GM21390 (cell line): ENCODE results near the gene CDKN2D.
"Not testable (repeated sequence)": the region's sequence is repeated elsewhere in the genome, so short reads cannot be mapped to it uniquely, and the experiment has no call there.

Source experiments
- ATAC-seq: cut with Tn5 transposase; IDR thresholded peaks from one replicate; pipeline ENCODE4 v1.9.1; 2021; ENCODE audit not compliant: unreplicated experiment

Gene CDKN2D

DNA sequence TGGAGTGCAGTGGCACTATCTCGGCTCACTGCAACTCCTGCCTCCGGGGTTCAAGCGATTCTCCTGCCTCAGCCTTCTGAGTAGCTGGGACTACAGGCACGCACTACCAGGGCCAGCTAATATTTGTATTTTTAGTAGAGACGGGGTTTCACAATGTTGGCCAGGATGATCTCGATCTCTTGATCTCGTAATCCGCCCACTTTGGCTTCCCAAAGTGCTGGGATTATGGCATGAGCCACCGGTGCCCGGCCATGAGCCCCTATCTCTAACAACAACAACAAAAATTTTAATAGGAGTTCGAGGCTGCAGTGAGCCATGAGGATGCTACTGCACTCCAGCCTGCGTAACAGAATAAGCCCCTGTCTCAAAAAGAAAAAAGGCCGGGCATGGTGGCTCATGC is 13.3 kb upstream of the CDKN2D start:
- no peak for ATAC-seq

DNA sequence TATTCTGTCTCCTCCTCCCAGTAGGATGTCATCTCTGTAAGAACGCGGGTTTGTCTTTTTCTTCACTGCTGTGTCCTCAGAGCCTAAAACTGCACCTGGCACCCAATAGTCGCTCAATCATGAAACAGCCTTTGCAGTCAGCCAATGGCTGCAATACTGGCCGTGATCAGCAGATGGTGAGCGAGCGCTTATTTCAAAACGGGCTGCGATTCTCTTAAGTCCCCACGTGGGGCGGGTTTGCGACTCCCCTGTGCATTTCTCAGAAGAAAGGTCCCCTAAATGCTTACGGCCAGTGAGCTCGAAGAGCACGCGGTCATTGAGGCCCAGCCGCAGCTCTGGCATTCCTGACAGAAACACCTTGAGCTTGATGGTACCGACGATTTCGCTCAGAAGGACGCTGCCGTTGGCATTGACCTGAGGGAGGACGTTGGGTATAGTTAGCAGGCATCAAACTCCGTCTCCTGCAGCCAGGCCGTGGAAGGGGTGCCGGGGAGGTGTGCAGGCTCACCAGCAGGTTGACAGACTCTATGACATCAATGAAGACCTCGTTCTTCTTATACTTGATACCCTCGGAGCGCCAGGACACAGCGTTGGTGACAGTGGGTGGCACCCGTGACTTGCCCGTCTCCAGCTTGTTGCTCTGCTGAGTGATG is 12.3 kb upstream of the CDKN2D start:
- ATAC-seq: no peak

- no peak for ATAC-seq
Measured at GRCh38 chr19:10577951-10578350, 9.2 kb upstream of the CDKN2D start.

DNA sequence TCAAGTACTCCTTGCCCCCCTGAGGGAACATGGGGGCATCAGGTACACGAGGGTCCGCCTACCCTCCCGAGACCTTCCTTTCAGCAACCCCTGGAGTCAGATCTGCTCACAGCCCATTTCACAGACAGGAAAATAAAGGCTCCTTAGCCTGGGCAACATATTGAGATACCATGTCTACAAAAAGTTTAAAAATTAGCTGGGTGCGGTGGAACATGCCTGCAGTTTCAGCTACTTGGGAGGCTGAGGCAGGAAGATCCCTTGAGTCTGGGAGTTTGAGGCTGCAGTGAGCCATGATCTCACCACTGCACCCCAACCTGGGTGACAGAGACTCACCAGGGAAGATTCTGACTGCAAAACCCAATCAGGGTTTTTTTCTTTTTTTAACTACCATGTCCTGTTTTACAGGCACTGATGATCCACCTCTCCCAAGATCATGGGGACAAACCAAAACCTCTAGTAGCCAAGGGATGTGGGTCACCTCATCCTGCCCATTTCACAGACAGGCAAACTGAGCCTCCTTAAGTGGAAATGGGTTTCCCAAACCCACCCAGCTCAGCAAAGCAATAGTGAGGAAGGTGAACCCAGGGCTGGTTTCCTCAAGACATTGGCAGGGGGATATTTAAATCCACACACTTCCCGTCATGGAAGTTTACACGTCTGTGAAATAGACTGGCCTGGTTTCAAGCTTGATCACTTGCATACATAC is 6.4 kb upstream of the CDKN2D start:
- no peak for ATAC-seq

DNA sequence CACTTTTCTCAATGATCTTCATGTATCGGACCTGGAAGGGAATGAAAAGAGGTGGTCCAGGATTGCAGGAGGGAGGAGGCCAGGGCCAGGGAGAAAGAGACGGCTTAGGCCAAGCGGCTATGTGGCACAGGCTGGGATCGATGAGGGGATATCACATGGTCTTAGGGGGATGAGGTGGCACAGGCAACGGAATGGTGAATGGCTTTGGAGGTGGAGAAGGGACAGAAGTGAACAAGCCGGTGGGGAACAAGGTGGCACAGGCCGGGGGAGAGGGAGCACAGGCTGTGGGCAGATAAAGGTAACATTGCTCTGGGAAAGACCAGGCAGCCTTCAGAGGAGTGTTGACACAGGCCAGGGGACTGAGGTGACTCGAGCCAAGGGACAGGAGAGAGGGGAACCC is 5.7 kb upstream of the CDKN2D start:
- no peak for ATAC-seq

- ATAC-seq: not testable (repeated sequence)
Measured at GRCh38 chr19:10573793-10574192, 5.0 kb upstream of the CDKN2D start.

DNA sequence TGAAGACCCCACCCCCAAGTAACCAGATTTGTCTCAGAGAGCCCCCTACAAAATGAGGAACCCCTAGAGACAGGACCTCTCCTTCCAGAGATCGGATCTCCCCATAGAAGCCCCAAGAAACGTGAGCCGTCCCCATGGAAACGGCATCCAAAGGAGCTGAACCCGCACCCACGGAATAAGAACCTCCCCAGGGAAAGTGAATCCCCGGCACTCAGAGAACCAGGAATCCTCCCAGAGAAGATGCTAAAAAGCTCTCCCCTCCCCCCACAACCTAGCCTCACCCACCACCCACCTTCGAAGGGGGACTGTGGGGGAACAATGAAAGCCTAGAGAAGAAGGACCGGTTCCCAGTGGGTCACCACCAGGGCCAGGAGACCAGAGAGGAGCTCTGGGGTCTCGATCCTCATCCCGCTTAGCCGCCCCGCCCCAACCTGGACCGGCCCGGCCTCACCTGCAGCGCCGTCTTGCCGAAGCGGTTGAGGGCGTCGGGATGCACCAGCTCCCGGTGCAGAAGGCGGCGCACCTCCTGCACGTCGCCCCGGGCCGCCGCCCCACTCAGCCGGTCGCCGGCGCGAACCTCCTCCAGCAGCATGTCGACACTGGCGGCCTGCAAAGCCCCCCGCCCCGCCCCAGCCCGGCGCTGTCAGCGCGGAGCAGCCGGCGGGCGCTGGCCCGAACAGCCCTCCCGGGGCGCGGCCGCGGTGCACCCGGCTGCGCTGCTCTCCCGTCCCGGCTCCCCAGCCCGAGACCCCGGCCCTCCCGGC is 535 bp downstream of the CDKN2D start:
- no peak for ATAC-seq

DNA sequence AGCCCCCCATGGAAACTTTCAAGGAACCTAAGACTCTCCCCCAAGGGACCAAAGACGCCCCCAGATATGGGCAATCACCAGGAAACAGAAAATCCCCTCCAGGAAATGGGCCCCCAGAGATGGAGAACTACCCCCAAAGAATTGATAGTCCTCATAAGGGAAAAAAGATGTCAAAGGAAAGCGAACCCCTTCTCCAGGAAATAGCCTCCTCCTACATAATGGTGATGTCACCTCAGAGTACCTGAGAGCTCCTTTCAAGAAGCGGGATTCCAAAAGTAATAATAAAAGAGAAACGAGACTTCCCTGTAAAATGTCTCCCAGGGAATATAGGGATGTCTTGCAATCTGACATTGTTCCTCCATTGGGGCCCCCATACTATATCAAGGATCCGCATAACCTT is 1.1 kb downstream of the CDKN2D start:
- ATAC-seq: no peak

GRCh38 chr19:10566658-10567410 is 1.9 kb downstream of the CDKN2D start:
- no peak for ATAC-seq

DNA sequence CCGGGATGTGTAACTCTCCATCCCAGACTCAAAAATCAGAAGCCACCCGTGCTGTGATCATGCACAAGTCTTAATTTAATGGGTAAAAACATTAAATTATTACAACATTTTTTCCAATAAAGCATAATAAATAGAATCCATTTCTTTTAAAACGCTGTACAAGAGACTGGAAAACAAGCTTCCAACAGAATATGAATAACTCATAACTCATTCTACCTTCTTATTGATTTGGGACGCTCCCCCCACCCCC is 2.4 kb downstream of the CDKN2D start:
- no peak for ATAC-seq

- ATAC-seq: peak; percentile 40
Measured at GRCh38 chr19:10565567-10566407, 3.0 kb downstream of the CDKN2D start, which contains the start of gene KRI1. KRI1 (minus strand) TSS chr19:10566010; CDS start chr19:10565999, 11 bp downstream.

- ATAC-seq: no peak
Measured at GRCh38 chr19:10565028-10565566, 3.7 kb downstream of the CDKN2D start.

GRCh38 chr19:10562609-10563008 is 6.2 kb downstream of the CDKN2D start:
- ATAC-seq: no peak

- ATAC-seq: no peak
Measured at GRCh38 chr19:10560154-10560553, 8.6 kb downstream of the CDKN2D start.

DNA sequence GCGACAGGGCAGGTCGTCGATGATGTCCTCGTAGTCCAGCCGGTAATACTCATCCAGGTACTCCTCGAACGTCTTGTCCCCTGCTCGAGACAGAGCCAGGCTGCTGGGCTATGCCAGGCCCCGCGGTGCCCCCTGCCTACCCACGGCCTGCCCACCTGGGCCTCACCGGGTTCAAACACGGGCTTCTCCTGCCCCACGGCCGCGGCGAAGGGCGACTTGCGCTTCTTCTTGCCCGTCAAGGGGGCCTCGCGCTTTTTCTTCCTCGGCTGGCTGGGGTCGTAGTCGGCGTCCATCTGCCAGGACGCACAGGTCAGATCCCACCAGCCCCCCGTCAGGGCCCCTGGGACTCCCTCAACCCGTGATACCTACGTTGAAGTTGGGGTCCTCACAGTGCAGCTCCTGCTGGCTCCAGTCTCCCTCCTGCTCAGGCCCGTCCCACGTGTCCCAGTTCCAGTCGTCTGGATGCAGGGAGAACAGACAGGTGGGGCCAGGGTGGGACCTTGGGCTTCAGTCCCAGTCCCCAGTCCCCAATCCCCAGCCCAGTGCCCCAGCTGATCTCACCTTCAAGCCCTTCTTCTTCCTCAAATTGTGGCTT is 11.1 kb downstream of the CDKN2D start:
- no peak for ATAC-seq

DNA sequence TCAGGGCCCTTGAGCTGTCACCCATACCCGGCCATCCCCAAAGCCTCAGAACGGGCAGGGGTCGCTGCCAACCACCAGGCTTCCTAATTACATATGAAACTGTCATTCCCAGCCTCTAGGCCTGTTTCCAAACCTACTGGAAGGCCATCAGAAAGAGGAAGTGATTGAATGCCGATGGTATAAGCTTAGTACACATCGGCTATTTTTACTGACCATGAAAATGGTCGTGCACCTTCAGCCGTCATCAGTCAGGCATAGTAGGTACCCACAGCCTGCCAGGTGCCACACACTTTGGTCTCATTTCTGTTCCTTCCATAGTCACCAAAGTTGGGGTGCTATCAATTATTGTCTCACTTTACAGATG is 13.2 kb downstream of the CDKN2D start:
- ATAC-seq: no peak

GRCh38 chr19:10554760-10555609 is 13.8 kb downstream of the CDKN2D start:
- no peak for ATAC-seq

DNA sequence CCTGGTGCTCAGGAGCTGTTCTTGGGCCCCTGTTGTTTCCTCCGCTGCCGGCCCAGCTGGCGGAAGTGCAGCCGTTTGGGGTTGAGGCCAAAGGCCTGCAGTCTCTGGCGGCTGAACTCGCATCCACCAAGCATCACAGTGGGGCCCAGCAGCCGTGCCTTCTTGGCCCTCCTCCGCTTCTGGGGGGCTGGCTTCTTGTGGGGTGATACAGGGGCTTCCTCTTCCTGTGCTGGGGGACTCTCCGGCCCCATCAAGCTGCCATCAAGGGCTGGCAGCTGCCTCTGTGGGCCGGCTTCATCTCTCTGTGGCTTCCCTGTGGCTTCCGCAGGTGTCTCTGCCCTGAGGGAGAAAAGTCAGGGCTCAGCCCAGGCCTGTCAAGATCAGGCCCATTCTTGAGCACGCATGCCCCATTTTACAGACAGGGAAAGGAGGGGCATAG is 14.8 kb downstream of the CDKN2D start:
- ATAC-seq: no peak

- ATAC-seq: no peak
Measured at GRCh38 chr19:10553087-10553667, 15.6 kb downstream of the CDKN2D start.
